Middle frontal gyrus (tissue), 1 donor: Measurements from ENCODE around the gene POU6F2.
"Not testable (repeated sequence)": the region's sequence is repeated elsewhere in the genome, so short reads cannot be mapped to it uniquely, and the experiment has no call there.

Experiments
- DNase-seq: peaks from one replicate; pipeline ENCODE4 v3.0.0-alpha.2; 2015; ENCODE audit warnings: low spot score; ENCODE audit errors: extremely low spot score

Gene POU6F2

DNA sequence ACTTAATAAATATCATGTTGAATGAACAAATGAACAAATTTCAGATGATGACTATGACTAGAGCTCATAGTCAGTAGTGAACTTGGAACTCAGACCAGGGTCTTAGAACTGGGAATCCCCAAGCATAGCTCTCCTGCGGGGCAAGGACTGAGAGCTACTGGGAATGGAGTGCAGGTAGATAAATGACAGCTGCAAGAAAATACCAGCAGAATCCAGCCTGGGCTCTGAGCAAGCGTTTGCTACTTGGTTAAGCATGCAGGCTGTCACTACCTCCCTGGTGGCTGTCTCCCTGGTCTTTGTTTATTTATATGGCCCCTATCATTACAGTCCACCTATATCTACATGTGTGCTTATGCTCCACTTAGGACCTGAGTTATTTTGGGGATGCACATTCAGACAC is 208.4 kb downstream of the POU6F2 start:
- no peak for DNase-seq

DNA sequence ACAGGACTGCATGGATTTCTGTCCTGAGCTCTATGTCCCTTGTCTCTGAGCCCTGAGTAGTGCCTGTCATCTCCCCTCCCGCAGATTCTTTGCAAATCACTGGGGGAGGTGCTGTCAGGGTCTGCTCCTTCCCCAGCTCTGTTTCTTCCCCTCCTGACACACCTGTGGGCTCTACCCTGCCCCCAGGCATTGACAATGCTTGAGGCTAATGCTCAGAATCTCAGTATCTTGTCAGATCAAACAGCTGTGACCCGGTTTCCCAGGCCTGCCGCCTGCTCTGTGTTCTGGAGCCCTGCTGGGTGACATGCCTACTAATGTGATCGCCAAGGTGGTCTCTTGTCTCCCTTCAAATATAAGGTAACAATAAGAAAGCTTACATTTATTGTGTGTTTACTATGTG is 209.0 kb downstream of the POU6F2 start:
- DNase-seq, result no peak

DNA sequence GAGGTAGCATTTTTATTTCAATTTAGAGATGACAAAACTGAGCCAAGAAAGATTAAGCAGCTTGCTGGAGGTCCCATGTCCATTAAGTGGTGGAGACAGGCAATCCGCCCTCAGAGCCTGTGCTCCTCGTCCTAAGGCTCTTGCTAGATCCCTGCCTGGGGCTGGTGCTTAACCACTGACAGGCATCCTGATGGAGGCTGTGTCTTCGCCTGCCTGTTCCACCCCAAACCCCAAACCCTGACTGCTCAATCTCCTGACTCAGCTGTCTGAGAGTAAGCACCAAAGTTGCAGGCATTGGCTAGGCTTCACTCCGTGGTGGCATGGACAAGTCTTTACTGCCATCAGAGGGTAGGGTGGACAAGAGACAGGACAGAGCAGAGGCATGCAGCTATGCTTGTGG is 209.4 kb downstream of the POU6F2 start:
- DNase-seq, result no peak

DNA sequence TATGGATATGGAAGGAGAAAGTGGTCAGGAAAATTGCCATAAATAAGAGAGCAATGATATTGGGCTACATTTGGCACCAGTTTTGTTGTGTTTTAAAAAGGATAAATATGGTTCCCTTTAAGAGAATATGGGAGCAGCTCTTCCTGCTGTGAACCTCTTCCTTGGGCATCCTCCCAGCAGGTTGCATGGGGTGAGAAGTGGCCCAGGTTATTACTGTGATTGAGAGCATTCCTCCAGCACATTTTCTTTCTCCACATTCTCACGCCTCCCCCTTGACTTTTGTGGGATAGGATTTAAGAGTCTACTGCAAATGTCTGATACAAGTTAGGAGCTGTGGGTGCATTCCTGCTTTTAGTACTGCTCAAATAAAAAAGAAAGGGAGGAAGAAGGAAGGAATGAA is 214.8 kb downstream of the POU6F2 start:
- no peak for DNase-seq

DNA sequence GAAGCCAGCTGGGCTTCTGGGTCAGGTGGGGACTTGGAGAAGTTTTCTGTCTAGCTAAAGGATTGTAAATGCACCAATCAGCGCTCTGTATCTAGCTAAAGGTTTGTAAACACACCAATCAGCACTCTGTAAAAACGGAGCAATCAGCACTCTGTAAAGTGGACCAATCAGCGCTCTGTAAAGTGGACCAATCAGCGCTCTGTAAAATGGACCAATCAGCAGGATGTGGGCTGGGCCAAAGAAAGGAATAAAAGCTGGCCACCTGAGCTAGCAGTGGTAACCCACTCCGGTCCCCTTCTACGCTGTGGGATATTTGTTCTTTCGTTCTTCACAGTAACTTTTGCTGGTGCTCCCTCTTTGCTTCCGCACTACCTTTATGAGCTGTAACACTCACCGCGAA is 216.7 kb downstream of the POU6F2 start:
- DNase-seq, result not testable (repeated sequence)

DNA sequence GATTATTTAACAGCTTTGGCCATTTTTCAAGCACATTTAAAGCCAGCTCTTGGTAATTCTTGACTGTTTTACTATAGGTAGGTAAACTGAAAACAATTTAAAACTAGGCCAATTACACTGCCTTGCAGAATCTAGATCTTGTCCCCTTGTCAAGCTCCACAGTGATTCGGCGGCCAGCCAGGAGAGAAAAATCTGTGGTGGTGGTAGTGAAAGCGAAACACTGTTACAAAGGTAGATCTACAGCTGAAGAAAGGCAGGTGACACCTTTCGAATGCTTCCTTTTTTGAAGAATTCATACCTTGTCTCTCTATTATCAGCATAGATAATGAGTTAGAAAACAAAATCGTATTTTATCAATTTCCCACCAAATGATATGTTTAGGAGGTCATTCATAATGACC is 218.3 kb downstream of the POU6F2 start:
- no peak for DNase-seq

DNA sequence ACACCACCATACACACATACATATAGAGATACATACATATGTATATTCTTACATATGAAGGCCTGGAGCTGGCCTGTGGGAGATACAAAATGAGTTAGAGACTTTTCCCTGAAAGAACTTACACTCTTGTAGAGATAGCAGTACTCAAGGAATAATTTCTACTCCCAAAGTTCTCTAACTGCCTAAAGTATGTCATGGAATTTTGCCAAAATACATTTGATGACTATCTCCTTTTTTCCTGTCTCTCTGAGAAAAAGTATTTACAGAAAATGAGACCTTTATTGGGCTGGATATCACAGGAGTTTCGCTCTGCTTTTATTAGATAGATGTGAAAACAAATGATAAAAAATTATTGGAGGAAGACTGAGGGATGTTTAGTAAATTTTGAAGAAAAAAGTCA is 220.1 kb downstream of the POU6F2 start:
- no peak for DNase-seq

DNA sequence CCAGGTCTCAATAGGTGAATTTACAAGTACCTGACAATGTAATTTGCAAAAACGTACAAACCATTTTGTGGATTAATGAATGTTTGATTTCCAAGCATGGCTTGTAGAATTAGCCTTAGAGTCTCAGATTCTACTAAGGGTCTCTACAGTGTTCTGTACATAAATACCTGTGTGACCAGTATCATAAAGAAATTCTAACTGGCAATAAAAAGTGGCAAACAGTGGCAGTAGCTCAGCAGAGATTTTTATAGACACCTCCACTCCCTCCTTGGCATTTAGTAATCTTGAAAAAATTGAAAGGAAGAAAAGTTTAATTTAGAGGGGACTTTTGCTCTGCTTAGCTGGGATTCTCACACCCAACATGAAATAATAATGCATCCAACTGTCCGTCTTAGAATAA is 220.8 kb downstream of the POU6F2 start:
- DNase-seq, result no peak

DNA sequence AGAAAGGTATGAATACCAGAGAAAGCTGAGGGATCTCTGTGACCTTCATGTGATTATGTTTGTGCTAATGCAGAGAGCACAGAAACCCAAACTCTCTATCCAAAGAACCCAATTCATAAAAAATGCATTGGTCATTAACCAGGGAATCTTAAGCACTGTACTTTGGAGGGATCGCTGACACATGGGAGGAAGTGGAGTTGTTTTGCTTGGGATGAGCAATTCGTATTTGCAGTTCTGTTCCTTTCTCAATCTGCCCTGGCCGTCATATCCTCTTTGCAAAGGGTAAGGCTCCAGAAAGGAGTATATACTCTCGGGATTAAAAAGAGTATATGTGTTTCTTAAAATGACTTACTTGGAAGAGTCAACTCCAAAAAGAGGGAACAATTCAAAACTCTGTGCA is 221.3 kb downstream of the POU6F2 start:
- DNase-seq, result no peak

DNA sequence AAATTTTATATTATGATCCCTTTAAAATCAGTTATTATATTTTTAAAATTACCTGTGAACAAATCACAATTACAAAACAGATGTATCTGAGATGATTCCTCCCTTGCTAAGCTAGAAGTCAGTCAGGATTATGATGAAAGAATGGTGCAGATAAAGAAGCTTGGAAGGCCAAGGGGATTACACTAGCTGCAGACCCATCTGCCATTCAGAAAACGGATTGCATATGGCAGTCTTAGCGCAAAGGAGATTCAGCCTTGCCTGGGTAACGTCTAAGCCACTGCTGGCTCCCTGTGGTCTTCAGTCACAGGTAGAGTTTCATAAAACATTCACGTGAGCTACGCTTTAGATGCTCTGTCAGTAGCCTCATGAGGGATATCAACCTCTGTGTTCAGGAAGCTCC is 222.2 kb downstream of the POU6F2 start:
- DNase-seq, result no peak

DNA sequence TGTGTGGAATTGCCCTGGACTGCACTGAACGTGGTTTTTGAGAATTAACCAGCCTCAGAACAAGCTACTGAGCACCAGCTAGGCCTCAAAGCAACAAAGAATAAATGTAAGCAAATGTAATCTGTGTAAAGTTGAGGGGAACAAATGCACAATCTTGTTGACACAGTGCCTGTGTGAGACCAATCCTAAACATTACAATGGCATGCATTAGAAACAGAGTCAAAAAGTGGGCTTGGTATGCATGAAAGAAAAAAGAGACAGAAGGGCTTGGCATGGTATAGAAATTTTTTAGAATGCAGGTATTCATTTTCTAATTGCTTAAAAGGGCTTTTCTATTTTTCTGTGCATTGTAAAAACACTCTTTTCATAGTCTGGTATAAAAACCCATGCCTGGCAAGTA is 224.3 kb downstream of the POU6F2 start:
- no peak for DNase-seq

DNA sequence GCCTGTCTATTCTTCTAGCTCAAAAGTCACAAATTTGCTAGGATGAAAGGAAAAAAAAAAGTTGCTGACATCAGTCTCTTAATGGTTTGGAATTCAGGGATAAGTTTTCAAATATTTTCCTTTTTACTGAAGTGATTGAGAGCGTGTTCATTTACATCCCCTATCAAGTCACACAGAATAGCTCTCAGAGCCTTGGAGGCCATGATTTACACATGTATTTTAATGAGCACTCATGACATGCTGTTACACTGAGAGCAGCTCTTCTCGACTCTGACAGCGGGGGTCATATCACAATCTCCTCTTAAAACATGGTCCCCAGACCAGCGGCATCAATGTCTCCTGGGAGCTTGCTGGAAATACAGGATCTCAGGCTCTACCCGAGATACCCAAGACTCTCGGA is 232.7 kb downstream of the POU6F2 start:
- DNase-seq, result no peak

DNA sequence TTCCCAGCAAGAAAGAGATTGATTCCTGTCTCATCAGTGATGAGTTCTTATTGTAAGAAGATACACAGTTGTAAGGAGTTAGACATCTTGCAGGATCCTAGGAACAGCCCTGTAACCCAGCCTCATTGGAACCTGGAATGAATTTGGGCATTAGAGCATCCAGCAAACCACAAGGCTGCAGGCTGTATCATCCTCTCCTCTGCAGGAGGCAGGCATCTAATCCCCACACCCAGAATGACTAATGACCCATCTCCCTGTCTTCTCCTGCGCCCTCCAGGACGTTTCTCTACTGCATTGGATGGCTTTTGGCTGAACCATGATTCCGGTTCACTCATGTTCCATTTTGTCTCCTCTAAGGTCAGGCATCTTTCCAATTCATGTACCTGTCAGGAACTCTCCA is 233.9 kb downstream of the POU6F2 start:
- no peak for DNase-seq

DNA sequence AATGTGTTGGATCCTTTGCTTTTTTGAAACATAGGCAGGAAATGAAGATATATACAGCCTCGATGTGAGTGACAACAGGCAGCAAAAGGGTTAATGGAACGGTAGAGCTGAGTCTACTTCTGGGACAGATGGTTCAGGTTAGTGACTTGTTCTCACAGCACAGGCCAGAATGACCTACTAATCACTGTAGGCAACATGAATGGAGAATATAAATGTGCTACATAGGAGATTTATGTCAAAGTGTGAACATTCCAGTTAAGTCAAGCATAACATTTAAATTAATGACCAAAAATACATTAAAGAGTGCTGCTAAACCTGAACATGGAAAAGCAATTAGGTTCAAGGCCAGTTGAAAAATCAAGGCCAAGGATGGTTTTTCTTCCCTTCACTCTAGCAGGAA is 235.2 kb downstream of the POU6F2 start:
- no peak for DNase-seq

DNA sequence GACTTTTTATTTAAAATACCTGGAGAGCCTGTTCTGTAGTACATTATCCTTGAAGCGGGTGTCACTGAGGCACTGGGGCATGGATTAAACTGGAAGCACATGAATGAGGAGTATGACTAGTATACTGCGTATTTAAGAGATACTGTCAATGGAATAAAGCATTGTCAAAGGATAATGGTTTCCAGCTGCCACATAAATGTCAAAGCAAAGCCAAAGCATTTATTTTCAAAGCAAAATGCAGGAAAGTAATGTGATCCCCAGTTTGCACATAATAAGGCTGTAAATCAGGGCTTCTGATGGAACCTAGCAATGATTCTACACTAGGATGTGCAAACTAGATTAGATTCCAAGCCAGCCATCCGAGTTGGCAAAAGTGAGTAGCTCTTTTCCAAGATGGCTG is 240.1 kb downstream of the POU6F2 start:
- DNase-seq, result no peak

DNA sequence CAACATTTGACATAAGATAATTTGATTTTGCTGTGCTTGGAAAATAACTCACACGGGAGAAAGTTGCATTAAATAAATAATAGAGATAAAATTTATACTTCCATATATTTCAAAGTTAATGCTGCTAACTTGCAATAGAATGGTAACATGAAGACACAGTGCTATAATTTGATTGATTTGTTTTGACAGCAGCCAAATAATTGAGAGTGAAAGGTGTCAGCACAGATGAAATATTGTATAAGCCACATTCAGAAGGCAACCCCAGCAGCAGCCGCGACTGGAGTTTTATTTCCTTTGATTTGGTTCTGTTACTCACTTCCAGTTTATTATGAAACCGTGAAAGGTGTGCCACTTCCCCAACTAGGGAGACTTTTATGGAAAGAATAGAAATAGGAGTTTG is 242.2 kb downstream of the POU6F2 start:
- DNase-seq, result no peak

DNA sequence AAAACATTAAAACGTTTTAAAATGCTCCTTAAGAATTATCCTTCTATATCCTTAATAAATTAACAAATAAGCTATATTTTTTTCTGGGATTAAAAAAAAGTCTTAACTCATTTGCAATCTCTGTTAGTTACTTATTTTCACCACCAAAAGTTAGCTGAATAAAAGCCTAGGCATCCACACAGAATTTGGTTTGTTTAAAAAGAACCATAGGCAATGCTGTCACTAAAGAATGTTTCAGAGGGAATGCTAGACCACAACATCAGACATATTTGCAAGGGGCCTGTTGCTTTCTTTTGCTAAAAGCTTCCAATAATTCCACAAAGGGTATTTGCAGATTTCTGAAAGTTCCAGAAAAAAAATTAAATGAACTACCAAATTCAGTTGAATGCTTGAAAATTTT is 244.2 kb downstream of the POU6F2 start:
- no peak for DNase-seq

DNA sequence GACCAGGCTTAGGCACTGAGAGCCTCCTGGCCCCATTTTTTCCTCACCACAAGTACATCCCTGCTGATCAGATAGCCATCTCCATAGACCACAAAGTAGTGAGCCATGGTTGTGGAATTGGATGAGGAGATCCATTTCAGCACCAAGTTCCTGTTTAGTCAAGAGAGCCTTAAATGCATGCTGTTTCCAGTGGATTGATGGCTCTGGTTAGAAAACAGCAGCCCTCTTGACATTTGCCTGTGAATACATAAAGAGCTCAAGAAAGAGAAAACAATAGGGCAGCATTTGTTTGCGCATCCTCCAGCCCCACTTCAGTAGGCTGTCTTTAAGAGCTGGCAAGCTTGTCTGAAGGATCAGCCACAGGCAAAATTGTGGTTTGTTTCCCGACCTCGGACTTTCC is 251.2 kb downstream of the POU6F2 start:
- no peak for DNase-seq

DNA sequence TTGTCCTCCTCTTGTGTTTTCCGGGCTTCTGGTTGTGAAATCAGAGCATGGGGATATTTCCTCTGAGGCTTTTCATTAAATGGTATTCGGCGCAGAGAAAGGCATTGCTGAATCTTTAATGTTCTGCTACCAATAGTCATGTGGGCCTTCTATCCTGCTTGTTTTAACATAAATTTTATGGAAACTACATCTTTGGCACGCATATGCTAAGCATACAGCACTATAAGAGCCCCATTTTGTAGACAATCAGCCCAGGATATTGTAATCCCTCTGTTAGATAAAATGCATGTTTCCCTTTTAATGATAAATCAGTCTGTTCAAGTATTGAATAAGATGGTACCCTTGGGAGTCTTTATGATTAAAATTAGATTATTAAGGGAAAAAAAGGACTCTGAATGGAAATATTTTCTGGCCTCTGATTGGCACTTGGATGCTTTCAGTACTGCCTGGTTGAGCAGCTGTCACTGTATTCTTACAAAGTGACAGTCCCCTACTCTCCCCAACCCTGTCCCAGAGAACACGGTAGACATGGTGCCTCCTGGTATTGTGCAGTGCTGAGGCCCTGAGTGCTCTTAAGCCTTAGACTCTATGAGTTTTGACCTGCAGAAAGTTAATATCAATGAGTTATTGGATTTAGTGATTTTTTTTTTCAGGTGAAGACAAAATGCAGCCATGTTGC is 256.3 kb downstream of the POU6F2 start:
- no peak for DNase-seq

DNA sequence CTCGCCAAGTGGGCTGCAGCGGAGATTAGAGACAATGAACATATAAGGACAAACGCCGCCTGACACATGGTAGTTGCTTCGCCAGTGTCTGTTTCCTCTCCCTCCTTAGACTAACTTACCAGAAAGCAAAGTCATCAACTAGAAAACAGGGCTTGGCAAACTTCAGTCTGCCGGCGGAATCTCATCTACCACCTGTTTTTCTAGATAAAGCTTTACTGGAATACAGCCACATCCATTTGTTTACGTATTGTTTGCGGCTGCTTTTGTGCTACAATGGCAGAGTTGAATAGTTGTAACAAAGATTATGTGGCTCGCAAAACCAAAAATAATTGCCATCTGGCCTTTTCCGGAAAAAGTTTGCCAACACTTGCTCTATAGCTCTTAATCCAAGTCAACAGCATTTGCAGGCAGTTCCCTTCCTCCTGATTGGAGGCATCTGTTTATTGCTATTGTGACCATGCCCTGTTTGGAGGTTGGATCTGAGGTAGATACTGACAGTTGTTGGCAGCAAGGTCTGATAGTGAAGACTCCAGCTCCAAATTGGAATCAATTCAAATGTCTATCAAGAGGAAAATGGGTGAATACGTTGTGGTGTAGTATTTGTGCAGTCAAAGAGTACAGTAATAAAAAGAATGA is 260.6 kb downstream of the POU6F2 start:
- DNase-seq, result no peak

DNA sequence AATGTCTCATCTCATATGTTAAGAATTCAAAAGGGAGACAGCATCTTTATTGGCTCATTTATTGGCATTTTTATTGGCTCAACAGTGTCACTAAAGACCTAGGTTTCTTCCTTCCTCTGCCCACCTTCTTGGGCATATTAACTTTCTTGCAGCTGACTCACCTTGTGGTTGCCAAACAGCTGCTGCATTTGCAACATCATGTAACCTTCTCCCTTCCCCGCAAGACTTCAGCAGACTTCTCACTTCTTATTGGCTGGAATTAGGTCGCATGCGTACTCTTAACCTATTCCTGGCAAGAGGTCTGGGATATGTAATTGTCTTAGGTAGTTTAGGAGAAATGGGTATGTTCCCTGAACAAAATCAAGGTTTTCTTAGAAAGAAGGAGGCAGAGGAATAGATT is 263.2 kb downstream of the POU6F2 start:
- no peak for DNase-seq

DNA sequence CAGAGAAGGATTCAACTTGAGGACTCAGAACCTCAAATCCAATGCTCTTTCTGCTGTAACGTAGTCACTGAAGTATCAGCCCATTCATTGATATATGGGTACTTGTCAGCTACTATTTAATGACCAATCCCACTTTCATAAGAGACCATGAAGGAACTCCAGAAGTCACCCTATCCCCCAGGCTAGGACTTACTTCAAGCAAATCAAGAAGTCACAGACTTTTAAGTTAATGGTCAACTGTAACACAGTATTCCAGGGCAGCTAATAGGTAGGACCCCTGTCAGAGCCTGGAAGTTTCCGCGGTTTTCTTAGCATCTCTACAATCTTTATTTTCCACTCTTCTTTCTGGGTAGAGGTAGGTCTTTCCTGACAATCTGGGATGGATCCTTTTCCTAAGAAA is 269.9 kb downstream of the POU6F2 start:
- no peak for DNase-seq

DNA sequence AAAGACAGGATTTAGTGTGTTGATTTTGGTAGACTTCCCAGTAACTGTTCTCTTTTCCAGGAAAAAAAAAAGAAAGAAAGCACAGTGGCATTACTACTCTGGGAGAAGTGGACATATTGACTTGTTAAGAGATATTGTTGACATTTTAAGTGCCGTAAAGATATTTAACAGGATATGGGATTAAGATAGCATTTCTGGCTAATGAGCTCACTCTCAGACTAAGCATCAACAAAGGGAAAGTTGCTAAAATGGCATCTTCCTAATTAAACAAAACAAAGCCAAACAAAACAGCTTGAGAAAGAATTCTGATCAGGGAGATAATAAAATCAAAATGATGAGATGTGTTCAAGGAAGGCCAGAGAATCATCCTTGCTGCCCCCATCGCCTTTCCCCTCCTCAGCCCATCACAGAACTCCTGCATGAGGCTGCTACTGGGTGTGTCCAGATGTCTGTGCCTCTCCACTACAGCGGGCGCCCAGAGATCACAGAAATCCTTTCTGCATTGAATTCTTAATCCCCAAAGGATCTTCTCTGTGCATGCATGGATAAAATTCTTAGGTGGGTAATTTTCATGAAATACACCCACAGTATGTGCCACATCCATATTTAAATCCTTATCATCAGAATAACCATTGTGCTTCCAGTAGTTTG is 270.5 kb downstream of the POU6F2 start:
- DNase-seq, result no peak
